K562 (cell line): ENCODE data around the gene PARK7. TPM values are rescaled to one million over a fixed set of nuclear protein-coding genes. Genes with fewer than 3 reads are reported as not detected.

Source experiments
- ASH1L ChIP-seq: fragments of 450-650 bp; IDR thresholded peaks from 2 replicates; pipeline ENCODE4 v1.6.1; 2018; ENCODE audit warnings: borderline replicate concordance, mild to moderate bottlenecking, low read depth; ENCODE audit not compliant: partially characterized antibody
- CBFA2T2 ChIP-seq: fragments of 450-650 bp; conservative IDR thresholded peaks from 2 replicates; pipeline ENCODE4 v1.6.1; 2017; ENCODE audit warnings: mild to moderate bottlenecking
- PTTG1 ChIP-seq: fragments of 450-650 bp; IDR thresholded peaks from 2 replicates; pipeline ENCODE4 v1.6.1; 2016; ENCODE audit warnings: low read depth, mild to moderate bottlenecking, missing genetic modification characterization, missing compliant biosample characterization
- STAT6 ChIP-seq: sonication (generic); formaldehyde crosslinking; IDR thresholded peaks from 2 replicates; pipeline ENCODE4 v1.8.1; 2023; ENCODE audit warnings: mild to moderate bottlenecking, missing genetic modification reagents
- TRIM28 ChIP-seq: fragments of 450-650 bp; IDR thresholded peaks from 2 replicates; pipeline ENCODE4 v1.6.1; 2017
- XRCC4 ChIP-seq: IDR thresholded peaks from one replicate; pipeline ENCODE4 v1.6.1; 2011; ENCODE audit not compliant: insufficient read depth, insufficient read length; ENCODE audit errors: extremely low read depth
- polyA plus RNA-seq, 8 experiments: library from polyadenylated mRNA; depleted of rRNA in 4 of 8; stranded (reverse) in 5 of 8; unstranded in 3 of 8; fragments of >200 nt; fragmentation: Nextera tagmentation in 2 of 8; fragmentation: Illumina TruSeq in 1 of 8; extraction: Ambion mirVana in 2 of 8; extraction: Trizol in 1 of 8; gene quantifications; 2 replicates each; pipeline versions ENCODE4 v1.2.1 to v1.2.3, GENCODE V29; 2011 to 2014; ENCODE audit warnings: inconsistent platforms in 1 of 8, missing spikeins in 1 of 8
- total RNA-seq, 7 experiments: library from RNA; depleted of rRNA in 6 of 7; stranded (reverse); fragments of >200 nt in 6 of 7; fragmentation: Illumina TruSeq in 2 of 7; extraction: Trizol in 2 of 7; gene quantifications; 2 replicates each; pipeline versions ENCODE4 v1.2.1 to v1.2.3, GENCODE V29; 2011 to 2021; ENCODE audit warnings: low replicate concordance in 1 of 7
- TF ChIP-seq, protein P1 (sequence below): fragments of 250-450 bp; sonication (Bioruptor Pico); IDR thresholded peaks from 2 replicates; pipeline ENCODE4 v1.8.0; 2022; ENCODE audit warnings: moderate library complexity, mild to moderate bottlenecking, inconsistent platforms
- TF ChIP-seq, protein P2 (sequence below), 2 experiments: fragments of 450-650 bp in 1 of 2; sonication (generic) in 1 of 2; formaldehyde crosslinking in 1 of 2; IDR thresholded peaks; 2 replicates each; pipeline versions ENCODE4 v1.7.1 to v1.9.0; 2016 to 2022; ENCODE audit warnings: inconsistent platforms in 1 of 2, mild to moderate bottlenecking in 1 of 2, missing genetic modification reagents in 1 of 2
- TF ChIP-seq, protein P3 (sequence below): fragments of 200-800 bp; sonication (Bioruptor generic); IDR thresholded peaks from 2 replicates; pipeline ENCODE4 v1.6.1; 2017; ENCODE audit warnings: missing genetic modification characterization, missing compliant biosample characterization

The PARK7 gene
- total and polyA plus RNA-seq, 9 of the 15 experiments (the other 6 are each of a cell fraction or from before 2014, with no cell fraction given): 374 to 1,298 (median 484) TPM

DNA sequence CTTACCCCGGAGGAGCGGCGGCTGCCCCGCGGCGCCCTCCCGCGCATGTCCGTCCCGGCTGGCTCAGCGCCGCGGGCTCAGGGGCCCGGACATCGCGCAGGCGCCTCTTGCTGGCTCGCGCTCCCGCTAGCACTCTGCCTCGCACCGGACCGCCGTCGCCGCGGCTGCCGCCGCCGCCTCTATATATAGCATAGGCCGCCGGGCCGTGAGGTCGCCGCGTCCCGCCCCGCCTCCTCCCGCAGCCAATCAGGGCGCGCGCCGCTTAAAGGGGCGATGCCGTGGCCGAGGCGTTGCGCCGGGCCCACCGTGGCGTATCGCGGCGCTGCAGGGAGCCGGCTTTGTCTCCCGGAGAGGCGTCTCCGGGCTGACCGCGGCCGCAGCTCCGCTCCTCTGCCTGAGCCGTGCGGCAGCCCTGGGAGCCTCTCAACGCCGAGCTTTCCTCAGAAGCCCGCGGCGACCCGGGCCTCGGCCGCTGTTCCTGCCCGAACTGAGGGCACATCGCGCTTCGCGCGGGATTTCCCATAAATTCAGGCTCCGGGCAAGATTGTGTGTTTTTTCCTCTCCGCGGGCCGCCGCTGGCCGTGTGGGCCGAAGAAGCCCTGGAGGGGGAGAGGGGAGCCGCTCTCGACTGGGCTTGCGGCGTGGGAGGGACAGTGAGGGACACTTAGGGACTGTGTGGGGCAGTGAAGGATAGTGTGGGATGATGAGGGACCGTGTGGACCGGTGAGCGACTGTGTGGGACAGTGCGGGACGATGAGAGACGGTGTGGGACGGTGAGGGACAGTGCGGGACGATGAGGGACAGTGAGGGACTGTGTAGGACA lies 64.9 kb downstream of the PARK7 start, which contains the start of gene ERRFI1 (continued):
- TF ChIP-seq XRCC4: no peak
- no peak for TF ChIP-seq PTTG1 (tag)
- TF ChIP-seq, protein P1, sequence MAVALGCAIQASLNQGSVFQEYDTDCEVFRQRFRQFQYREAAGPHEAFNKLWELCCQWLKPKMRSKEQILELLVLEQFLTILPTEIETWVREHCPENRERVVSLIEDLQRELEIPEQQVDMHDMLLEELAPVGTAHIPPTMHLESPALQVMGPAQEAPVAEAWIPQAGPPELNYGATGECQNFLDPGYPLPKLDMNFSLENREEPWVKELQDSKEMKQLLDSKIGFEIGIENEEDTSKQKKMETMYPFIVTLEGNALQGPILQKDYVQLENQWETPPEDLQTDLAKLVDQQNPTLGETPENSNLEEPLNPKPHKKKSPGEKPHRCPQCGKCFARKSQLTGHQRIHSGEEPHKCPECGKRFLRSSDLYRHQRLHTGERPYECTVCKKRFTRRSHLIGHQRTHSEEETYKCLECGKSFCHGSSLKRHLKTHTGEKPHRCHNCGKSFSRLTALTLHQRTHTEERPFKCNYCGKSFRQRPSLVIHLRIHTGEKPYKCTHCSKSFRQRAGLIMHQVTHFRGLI: no peak
- TF ChIP-seq STAT6 (CRISPR knock-in tag): 0 out of 2 replicates have a peak, but pooled peaks have one; percentile 54
- TF ChIP-seq TRIM28: no peak
- TF ChIP-seq CBFA2T2: no peak
- no peak for TF ChIP-seq ASH1L
- TF ChIP-seq, protein P2, sequence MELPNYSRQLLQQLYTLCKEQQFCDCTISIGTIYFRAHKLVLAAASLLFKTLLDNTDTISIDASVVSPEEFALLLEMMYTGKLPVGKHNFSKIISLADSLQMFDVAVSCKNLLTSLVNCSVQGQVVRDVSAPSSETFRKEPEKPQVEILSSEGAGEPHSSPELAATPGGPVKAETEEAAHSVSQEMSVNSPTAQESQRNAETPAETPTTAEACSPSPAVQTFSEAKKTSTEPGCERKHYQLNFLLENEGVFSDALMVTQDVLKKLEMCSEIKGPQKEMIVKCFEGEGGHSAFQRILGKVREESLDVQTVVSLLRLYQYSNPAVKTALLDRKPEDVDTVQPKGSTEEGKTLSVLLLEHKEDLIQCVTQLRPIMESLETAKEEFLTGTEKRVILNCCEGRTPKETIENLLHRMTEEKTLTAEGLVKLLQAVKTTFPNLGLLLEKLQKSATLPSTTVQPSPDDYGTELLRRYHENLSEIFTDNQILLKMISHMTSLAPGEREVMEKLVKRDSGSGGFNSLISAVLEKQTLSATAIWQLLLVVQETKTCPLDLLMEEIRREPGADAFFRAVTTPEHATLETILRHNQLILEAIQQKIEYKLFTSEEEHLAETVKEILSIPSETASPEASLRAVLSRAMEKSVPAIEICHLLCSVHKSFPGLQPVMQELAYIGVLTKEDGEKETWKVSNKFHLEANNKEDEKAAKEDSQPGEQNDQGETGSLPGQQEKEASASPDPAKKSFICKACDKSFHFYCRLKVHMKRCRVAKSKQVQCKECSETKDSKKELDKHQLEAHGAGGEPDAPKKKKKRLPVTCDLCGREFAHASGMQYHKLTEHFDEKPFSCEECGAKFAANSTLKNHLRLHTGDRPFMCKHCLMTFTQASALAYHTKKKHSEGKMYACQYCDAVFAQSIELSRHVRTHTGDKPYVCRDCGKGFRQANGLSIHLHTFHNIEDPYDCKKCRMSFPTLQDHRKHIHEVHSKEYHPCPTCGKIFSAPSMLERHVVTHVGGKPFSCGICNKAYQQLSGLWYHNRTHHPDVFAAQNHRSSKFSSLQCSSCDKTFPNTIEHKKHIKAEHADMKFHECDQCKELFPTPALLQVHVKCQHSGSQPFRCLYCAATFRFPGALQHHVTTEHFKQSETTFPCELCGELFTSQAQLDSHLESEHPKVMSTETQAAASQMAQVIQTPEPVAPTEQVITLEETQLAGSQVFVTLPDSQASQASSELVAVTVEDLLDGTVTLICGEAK (IDR thresholded peaks at IDR 0.05): 0 out of 2 replicates have a peak, but pooled peaks have one; percentile 17
- TF ChIP-seq, protein P2 (CRISPR knock-in tag; IDR thresholded peaks at IDR 0.05): 0 out of 2 replicates have a peak, but pooled peaks have one; percentile 55
- TF ChIP-seq, protein P3, sequence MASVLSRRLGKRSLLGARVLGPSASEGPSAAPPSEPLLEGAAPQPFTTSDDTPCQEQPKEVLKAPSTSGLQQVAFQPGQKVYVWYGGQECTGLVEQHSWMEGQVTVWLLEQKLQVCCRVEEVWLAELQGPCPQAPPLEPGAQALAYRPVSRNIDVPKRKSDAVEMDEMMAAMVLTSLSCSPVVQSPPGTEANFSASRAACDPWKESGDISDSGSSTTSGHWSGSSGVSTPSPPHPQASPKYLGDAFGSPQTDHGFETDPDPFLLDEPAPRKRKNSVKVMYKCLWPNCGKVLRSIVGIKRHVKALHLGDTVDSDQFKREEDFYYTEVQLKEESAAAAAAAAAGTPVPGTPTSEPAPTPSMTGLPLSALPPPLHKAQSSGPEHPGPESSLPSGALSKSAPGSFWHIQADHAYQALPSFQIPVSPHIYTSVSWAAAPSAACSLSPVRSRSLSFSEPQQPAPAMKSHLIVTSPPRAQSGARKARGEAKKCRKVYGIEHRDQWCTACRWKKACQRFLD (CRISPR knock-in tag): no peak
